WERI-Rb-1 (cell line): ENCODE measurements around the gene HOXA9.

Experiments used
- DNase-seq: peaks from one replicate; pipeline ENCODE4 v3.0.0-alpha.2; 2020
- H3K27ac ChIP-seq: fragments of 250-450 bp; sonication (Bioruptor Pico); 2 replicates; pipeline ENCODE4 v1.5.1; 2020; ENCODE audit warnings: mild to moderate bottlenecking, moderate library complexity
- H3K27me3 ChIP-seq: fragments of 250-450 bp; sonication (Bioruptor Pico); 2 replicates; pipeline ENCODE4 v1.5.1; 2021; ENCODE audit warnings: mild to moderate bottlenecking, low read depth, moderate library complexity; ENCODE audit not compliant: insufficient read depth, severe bottlenecking
- H3K36me3 ChIP-seq: fragments of 250-450 bp; sonication (Bioruptor Pico); 2 replicates; pipeline ENCODE4 v1.5.1; 2020; ENCODE audit warnings: mild to moderate bottlenecking, moderate library complexity
- H3K4me3 ChIP-seq: 2 replicates; pipeline ENCODE4 v1.5.1; 2011; ENCODE audit warnings: low read depth, mild to moderate bottlenecking, control low read depth, low read length
- H3K9me3 ChIP-seq: fragments of 250-450 bp; sonication (Bioruptor Pico); 2 replicates; pipeline ENCODE4 v1.5.1; 2021; ENCODE audit warnings: mild to moderate bottlenecking, moderate library complexity; ENCODE audit not compliant: severe bottlenecking
- CTCF ChIP-seq: IDR thresholded peaks from 2 replicates; pipeline ENCODE4 v1.5.1; 2011; ENCODE audit warnings: low read depth, mild to moderate bottlenecking, control low read depth, inconsistent platforms, low read length

HOXA9 gene

GRCh38 chr7:27185854-27186667, 20.7 kb upstream of the HOXA9 start:
- Histone ChIP-seq H3K36me3 (no peaks in the 10 kb centered on the region), H3K27me3 (peaks cover 100% of the 10 kb centered on the region), H3K9me3 (no peaks in the 10 kb centered on the region), H3K4me3 (peak overlapping the region; percentile 45), H3K27ac (no peak overlapping the region)
- TF ChIP-seq CTCF = no peak
- DNase-seq = peak; percentile 9

DNA sequence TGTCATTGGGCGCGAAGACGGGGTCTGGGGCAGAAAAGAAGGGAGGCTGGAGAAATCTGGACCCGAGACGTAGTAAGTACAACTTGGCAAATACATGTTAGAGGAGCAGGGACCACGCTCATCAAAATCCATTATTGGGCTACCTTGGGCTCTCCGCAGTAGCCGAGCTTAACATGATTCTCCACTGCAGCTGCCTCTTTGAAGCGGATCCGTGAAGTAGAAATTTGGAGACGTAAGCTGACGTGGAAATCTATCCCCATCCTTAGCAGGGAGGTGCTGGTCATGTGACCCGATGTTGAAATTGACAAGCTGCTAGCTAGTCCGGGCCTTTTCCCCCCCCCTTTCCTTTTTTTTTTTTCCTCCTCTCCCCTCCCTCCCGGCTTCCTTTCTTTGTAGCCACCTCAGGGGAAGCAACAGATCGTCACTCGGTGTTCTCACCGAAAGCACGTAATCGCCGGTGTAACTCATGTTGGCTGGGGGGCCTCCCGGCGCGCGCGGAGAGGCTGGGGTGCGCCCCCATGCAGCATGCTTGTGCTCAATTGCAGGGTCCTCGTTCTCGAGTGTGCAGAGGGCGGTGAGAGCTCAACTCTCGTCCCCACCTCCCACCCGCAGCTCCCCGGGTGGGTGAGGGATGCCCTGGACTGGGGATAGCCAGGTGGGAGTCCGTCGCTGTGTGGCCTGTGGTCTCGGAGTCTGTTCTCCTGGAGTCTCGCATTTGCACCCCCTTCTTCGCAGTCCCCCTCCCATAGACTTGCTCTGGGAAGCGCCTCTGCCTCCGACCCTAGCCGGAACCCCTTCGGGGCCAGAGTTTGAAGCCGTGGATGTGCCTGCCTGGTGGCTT, 19.9 kb upstream of the HOXA9 start, which contains the start of gene HOXA11:
Gene HOXA11, minus strand, starts transcription at position 220 of the 841 bp plus-strand sequence. Its CDS starts 88 bp downstream, at position 132.
- Histone ChIP-seq H3K9me3 (no peaks in the 10 kb centered on the region), H3K4me3 (peak within 1 kb of the TSS; percentile 45), H3K27ac (no peak within 1 kb of the TSS), H3K36me3 (no peaks in the 10 kb centered on the region), H3K27me3 (peaks cover 97% of the 10 kb centered on the region)
- DNase-seq = peak; percentile 4
- no peak for TF ChIP-seq CTCF

GRCh38 chr7:27184337-27185012, 19.1 kb upstream of the HOXA9 start:
- H3K9me3 ChIP-seq = no peaks in the 10 kb centered on the region
- DNase-seq = peak; percentile 26
- H3K27me3 ChIP-seq = peaks cover 97% of the 10 kb centered on the region
- no peaks in the 10 kb centered on the region for H3K36me3 ChIP-seq
- no peak overlapping the region for H3K27ac ChIP-seq
- H3K4me3 ChIP-seq = peak overlapping the region; percentile 45
- no peak for TF ChIP-seq CTCF

- DNase-seq = peak; percentile 26
- H3K36me3 ChIP-seq = no peaks in the 10 kb centered on the region
- TF ChIP-seq CTCF = no peak
- H3K9me3 ChIP-seq = no peaks in the 10 kb centered on the region
- H3K27me3 ChIP-seq = peaks cover 93% of the 10 kb centered on the region
- peak overlapping the region; percentile 45 for H3K4me3 ChIP-seq
- H3K27ac ChIP-seq = no peak overlapping the region
Measured at GRCh38 chr7:27183682-27184336, 18.5 kb upstream of the HOXA9 start.
